ENCODE measurements around the gene DNAJC11. TPM values are rescaled to one million over a fixed set of nuclear protein-coding genes. Genes with fewer than 3 reads are reported as not detected.

Gene DNAJC11
- total RNA-seq, 1 experiment from 2014 or later, result 75.6 TPM

DNA sequence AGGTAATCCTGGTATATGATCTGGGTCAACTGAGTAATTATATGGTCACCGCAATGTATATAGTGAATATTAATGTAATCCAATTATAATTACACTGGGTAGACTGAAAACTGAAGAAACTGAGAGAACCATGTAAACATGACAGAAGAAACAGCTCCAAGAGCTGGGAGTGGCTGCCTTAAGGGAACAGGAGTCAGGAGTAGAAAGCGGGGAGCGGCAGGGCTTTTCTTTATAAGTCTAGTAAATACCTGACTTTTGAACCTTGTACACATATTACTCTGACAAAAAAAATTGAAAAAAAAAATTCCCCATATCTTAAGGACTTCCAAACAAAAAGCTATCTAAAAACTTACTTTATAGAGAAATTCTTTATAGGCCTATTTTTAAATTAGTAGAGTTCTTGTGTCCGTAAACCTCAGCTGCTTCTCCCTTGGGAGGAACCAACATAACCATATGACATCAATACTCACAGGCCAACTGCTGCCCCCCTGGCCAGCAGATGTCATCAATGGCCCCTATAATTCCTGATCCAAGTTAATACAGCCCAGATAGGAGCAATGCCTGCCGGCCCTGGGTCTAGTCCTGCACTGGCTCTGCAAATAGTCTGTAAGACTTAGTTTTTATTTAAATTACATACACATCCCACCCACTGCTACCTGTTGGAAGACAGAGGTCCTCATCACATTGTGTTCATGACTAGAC, 43.1 kb downstream of the DNAJC11 start:
- Histone ChIP-seq H3K36me3 (ENCODE audit: control insufficient read depth in 1 of 2, insufficient read depth in 2 of 2, low read length in 2 of 2) (peaks cover 6 to 16% of the 10 kb centered on the region in 2 experiments), H3K4me3 (replicated peaks in 1 of 2; ENCODE audit: low read depth in 1 of 2, low read length in 2 of 2) (no peak overlapping the region), H3K9ac (ENCODE audit: low read length) (no peak overlapping the region), H3K79me2 (ENCODE audit: insufficient read depth, low read length) (peaks cover 55% of the 10 kb centered on the region), H2AFZ (ENCODE audit: low read depth, low read length, poor library complexity, severe bottlenecking) (no peak overlapping the region), H4K20me1 (ENCODE audit: insufficient read depth) (no peaks in the 10 kb centered on the region; the same call in 1 of the 2 replicates), H3K4me2 (ENCODE audit: low read length) (no peak overlapping the region), H3K27ac (ENCODE audit: low read depth, low read length) (no peak overlapping the region), H3K9me3 (ENCODE audit: control insufficient read depth in 1 of 2, insufficient read depth in 1 of 2, low read depth in 1 of 2, low read length in 2 of 2) (no peaks in the 10 kb centered on the region), H3K9me2 (ENCODE audit: insufficient read depth) (no peaks in the 10 kb centered on the region), H3K27me3 (ENCODE audit: insufficient read depth, low read length) (no peaks in the 10 kb centered on the region), H3K4me1 (ENCODE audit: control insufficient read depth in 1 of 2, insufficient read depth in 2 of 2, low read length in 2 of 2) (no peaks in the 10 kb centered on the region; a peak in 1 of 4 replicates)
- CTCF ChIA-PET, result no interaction called here
- BruUV-seq (replicated peaks), result no TSS peak
- TF ChIP-seq JUND (IDR thresholded peaks at IDR 0.05), result no peak
- TF ChIP-seq SP1 (IDR thresholded peaks at IDR 0.05; ENCODE audit: low read depth), result no peak
- TF ChIP-seq POLR2AphosphoS5 (IDR thresholded peaks at IDR 0.05; ENCODE audit: low read depth, low read length), result no peak
- TF ChIP-seq, protein P1, sequence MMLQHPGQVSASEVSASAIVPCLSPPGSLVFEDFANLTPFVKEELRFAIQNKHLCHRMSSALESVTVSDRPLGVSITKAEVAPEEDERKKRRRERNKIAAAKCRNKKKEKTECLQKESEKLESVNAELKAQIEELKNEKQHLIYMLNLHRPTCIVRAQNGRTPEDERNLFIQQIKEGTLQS (IDR thresholded peaks at IDR 0.05), result no peak
- TF ChIP-seq, protein P2, sequence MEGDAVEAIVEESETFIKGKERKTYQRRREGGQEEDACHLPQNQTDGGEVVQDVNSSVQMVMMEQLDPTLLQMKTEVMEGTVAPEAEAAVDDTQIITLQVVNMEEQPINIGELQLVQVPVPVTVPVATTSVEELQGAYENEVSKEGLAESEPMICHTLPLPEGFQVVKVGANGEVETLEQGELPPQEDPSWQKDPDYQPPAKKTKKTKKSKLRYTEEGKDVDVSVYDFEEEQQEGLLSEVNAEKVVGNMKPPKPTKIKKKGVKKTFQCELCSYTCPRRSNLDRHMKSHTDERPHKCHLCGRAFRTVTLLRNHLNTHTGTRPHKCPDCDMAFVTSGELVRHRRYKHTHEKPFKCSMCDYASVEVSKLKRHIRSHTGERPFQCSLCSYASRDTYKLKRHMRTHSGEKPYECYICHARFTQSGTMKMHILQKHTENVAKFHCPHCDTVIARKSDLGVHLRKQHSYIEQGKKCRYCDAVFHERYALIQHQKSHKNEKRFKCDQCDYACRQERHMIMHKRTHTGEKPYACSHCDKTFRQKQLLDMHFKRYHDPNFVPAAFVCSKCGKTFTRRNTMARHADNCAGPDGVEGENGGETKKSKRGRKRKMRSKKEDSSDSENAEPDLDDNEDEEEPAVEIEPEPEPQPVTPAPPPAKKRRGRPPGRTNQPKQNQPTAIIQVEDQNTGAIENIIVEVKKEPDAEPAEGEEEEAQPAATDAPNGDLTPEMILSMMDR (IDR thresholded peaks at IDR 0.05 in 2 of 3, conservative IDR thresholded peaks at IDR 0.05 in 1 of 3; ENCODE audit: borderline replicate concordance in 1 of 3, insufficient read depth in 1 of 3, low read depth in 2 of 3, low read length in 2 of 3), result no peak
- no peak for TF ChIP-seq YY1 (IDR thresholded peaks at IDR 0.05; ENCODE audit: extremely low read depth, insufficient replicate concordance, low read depth, low read length)
- TF ChIP-seq CEBPB (IDR thresholded peaks at IDR 0.05; ENCODE audit: low read depth), result no peak
- TF ChIP-seq, protein P3, sequence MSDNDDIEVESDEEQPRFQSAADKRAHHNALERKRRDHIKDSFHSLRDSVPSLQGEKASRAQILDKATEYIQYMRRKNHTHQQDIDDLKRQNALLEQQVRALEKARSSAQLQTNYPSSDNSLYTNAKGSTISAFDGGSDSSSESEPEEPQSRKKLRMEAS (IDR thresholded peaks at IDR 0.05), result no peak
- TF ChIP-seq ZFX (IDR thresholded peaks at IDR 0.05), result no peak
- TF ChIP-seq SIN3A (IDR thresholded peaks at IDR 0.05; ENCODE audit: low read depth), result no peak
- no peak for TF ChIP-seq FOSL1 (IDR thresholded peaks at IDR 0.05; ENCODE audit: low read depth)
- TF ChIP-seq EZH2 (IDR thresholded peaks at IDR 0.05), result no peak
- no peak for TF ChIP-seq ZNF274 (IDR thresholded peaks at IDR 0.05; ENCODE audit: low read depth, low read length)
- TF ChIP-seq RAD21 (IDR thresholded peaks at IDR 0.05; ENCODE audit: low read depth), result no peak
- no peak for TF ChIP-seq ELF1 (IDR thresholded peaks at IDR 0.05; ENCODE audit: borderline replicate concordance, low read depth)
- TF ChIP-seq, protein P4, sequence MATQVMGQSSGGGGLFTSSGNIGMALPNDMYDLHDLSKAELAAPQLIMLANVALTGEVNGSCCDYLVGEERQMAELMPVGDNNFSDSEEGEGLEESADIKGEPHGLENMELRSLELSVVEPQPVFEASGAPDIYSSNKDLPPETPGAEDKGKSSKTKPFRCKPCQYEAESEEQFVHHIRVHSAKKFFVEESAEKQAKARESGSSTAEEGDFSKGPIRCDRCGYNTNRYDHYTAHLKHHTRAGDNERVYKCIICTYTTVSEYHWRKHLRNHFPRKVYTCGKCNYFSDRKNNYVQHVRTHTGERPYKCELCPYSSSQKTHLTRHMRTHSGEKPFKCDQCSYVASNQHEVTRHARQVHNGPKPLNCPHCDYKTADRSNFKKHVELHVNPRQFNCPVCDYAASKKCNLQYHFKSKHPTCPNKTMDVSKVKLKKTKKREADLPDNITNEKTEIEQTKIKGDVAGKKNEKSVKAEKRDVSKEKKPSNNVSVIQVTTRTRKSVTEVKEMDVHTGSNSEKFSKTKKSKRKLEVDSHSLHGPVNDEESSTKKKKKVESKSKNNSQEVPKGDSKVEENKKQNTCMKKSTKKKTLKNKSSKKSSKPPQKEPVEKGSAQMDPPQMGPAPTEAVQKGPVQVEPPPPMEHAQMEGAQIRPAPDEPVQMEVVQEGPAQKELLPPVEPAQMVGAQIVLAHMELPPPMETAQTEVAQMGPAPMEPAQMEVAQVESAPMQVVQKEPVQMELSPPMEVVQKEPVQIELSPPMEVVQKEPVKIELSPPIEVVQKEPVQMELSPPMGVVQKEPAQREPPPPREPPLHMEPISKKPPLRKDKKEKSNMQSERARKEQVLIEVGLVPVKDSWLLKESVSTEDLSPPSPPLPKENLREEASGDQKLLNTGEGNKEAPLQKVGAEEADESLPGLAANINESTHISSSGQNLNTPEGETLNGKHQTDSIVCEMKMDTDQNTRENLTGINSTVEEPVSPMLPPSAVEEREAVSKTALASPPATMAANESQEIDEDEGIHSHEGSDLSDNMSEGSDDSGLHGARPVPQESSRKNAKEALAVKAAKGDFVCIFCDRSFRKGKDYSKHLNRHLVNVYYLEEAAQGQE (IDR thresholded peaks at IDR 0.05; ENCODE audit: low read depth), result no peak
- no peak for ATAC-seq
- no peak for DNase-seq (ENCODE audit: low read depth, low spot score)
- RAD21 ChIA-PET (ENCODE audit: low non-redundant PET in 1 of 2, low total read pairs in 2 of 2, uncharacterized antibody in 2 of 2, unreplicated experiment in 2 of 2), result no interaction called here
- POLR2A ChIA-PET, result no interaction called here
- intact Hi-C loops (cut with micrococcal nuclease), result no loop called here

Measured in HCT116 (cell line).